Skeletal muscle satellite cell (primary cell): ENCODE measurements around the gene TSPAN18.

Experiments
- H3K27me3 ChIP-seq: 2 replicates; pipeline ENCODE4 v1.7.0; 2013; ENCODE audit warnings: low read length; ENCODE audit not compliant: control insufficient read depth, insufficient read depth
- H3K36me3 ChIP-seq: 2 replicates; pipeline ENCODE4 v1.7.0; 2013; ENCODE audit warnings: mild to moderate bottlenecking, control low read depth, low read length; ENCODE audit not compliant: insufficient read depth
- H3K4me1 ChIP-seq: 2 replicates; pipeline ENCODE4 v1.7.0; 2013; ENCODE audit warnings: low read length; ENCODE audit not compliant: control insufficient read depth, insufficient read depth
- H3K4me2 ChIP-seq: 2 replicates; pipeline ENCODE4 v1.7.0; 2013; ENCODE audit warnings: mild to moderate bottlenecking, low read length
- H3K4me3 ChIP-seq: 2 replicates; pipeline ENCODE4 v1.7.0; 2013; ENCODE audit warnings: low read length
- H3K9ac ChIP-seq: 2 replicates; pipeline ENCODE4 v1.7.0; 2013; ENCODE audit warnings: mild to moderate bottlenecking, low read depth, low read length, moderate library complexity
- H3K9me3 ChIP-seq: replicated peaks from 2 replicates; pipeline ENCODE4 v1.7.0; 2013; ENCODE audit warnings: mild to moderate bottlenecking, control low read depth, low read length

The TSPAN18 gene

DNA sequence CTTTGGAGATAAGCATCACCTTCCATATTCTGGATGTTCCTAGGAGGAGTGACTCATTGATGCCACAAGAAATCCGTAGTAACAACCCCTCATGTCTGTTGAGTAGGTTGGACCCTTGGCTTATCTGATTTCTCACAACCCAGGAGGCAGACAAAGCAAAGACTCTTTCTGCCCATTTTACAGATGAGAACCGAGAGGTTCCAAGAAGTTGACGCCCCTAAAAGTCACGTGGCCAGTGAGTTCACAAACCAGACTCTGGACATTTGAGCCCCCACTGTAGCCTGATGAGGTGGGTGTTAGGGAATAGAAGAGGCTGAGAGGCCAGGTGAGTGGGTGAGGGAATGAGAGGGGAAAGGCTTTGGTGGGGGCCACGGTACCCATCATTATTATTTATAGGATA is 70.3 kb downstream of the TSPAN18 start:
- no peaks in the 10 kb centered on the region for H3K4me1 ChIP-seq

GRCh38 chr11:44797886-44798606 is 71.3 kb downstream of the TSPAN18 start:
- no peak overlapping the region for H3K4me3 ChIP-seq
- peaks cover 56% of the 10 kb centered on the region for H3K27me3 ChIP-seq
- H3K36me3 ChIP-seq, result no peaks in the 10 kb centered on the region
- H3K4me1 ChIP-seq, result no peaks in the 10 kb centered on the region
- no peaks in the 10 kb centered on the region for H3K9me3 ChIP-seq
- H3K4me2 ChIP-seq, result no peak overlapping the region
- no peak overlapping the region for H3K9ac ChIP-seq

More for the DNA sequence above, 70.3 kb downstream of the TSPAN18 start:
- no peak overlapping the region for H3K9ac ChIP-seq
- H3K36me3 ChIP-seq, result no peaks in the 10 kb centered on the region
- no peak overlapping the region for H3K4me2 ChIP-seq
- H3K27me3 ChIP-seq, result peaks cover 57% of the 10 kb centered on the region
- H3K4me3 ChIP-seq, result no peak overlapping the region
- H3K9me3 ChIP-seq, result no peaks in the 10 kb centered on the region

DNA sequence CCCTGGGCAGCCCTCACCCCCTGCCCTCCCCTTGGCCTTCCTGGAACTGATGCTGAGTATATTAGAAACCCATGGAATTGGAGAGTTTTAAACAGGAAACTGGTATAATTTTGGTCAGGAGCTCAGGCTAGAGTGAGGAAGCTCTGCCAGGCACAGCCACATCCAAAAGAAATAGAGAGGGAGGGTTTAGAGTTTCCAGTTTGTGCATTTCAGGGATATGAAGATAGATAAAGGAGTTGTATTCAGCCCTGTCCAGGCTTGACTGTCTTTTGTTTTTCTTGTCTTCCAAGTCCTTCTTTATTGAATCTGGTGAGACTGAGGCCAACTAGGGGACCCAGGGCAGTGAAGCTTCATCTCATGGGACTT is 71.8 kb downstream of the TSPAN18 start:
- Histone ChIP-seq H3K4me2 (no peak overlapping the region), H3K27me3 (peaks cover 57% of the 10 kb centered on the region), H3K9me3 (no peaks in the 10 kb centered on the region), H3K9ac (no peak overlapping the region), H3K4me1 (no peaks in the 10 kb centered on the region), H3K4me3 (no peak overlapping the region), H3K36me3 (no peaks in the 10 kb centered on the region)

DNA sequence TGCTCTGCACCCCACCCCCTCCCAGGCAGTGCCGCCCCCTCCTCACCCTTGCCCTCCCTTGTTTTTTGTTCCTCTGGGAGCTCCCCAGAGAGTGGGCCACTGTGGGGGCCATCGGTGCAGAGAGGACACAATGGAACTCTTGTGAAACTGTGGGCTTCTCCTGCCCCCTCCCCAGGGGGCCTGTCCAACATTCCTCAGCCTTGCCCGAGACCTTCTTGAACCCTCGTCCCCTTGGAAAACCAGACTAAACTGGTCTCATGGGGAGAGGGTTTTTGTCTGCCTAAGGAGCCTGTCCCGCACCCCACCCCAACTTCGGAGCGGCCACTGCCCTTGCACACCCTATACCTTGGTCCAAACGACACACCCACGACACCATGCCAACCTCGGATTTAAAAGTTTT is 72.2 kb downstream of the TSPAN18 start:
- Histone ChIP-seq H3K4me2 (no peak overlapping the region), H3K4me1 (no peaks in the 10 kb centered on the region), H3K9ac (no peak overlapping the region), H3K9me3 (no peaks in the 10 kb centered on the region), H3K36me3 (no peaks in the 10 kb centered on the region), H3K4me3 (no peak overlapping the region), H3K27me3 (peaks cover 58% of the 10 kb centered on the region)

DNA sequence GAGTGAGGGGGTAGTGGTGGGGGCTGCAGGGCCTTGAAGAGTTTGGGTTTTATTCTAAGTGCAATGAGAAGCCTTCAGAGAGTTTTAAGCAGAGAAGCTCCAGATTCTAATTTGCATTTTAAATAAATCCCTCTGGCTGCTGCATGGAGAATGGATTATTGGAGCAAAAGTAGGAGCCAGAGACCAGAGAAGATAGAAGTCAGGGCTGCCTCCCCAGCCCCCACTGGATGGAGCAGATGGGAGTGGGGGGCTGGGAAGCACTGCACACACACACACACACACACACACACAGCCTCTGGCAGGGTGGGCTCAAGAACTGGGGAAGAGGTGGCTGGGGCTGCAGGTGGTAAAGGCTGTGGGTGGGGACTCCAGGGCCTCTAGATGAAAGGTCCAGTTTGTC is 75.6 kb downstream of the TSPAN18 start:
- H3K9me3 ChIP-seq, result no peaks in the 10 kb centered on the region
- H3K27me3 ChIP-seq, result peaks cover 69% of the 10 kb centered on the region
- H3K4me2 ChIP-seq, result no peak overlapping the region
- H3K36me3 ChIP-seq, result no peaks in the 10 kb centered on the region
- no peaks in the 10 kb centered on the region for H3K4me1 ChIP-seq
- H3K4me3 ChIP-seq, result no peak overlapping the region
- no peak overlapping the region for H3K9ac ChIP-seq

DNA sequence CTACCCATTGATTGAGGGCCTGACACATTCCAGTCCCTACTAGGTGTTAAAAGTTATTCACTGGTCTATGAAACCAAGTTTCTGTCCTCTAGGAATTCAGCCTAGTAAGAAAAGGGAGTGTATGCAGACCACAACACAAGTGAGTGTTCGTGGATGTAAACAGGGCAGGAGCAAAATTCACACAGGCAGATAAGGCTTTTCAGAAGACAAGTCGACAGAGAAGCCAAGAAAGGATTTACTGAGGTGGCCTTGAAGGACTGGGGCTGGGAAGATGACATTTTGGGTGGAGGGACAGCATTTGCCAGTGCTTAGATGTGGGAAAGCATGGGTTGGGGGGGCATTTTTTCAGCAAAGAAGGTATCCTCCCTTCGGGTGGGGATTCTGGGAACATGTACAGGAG is 76.2 kb downstream of the TSPAN18 start:
- H3K4me3 ChIP-seq, result no peak overlapping the region
- H3K4me2 ChIP-seq, result no peak overlapping the region
- no peaks in the 10 kb centered on the region for H3K36me3 ChIP-seq
- no peaks in the 10 kb centered on the region for H3K9me3 ChIP-seq
- H3K4me1 ChIP-seq, result no peaks in the 10 kb centered on the region
- peaks cover 69% of the 10 kb centered on the region for H3K27me3 ChIP-seq
- H3K9ac ChIP-seq, result no peak overlapping the region

DNA sequence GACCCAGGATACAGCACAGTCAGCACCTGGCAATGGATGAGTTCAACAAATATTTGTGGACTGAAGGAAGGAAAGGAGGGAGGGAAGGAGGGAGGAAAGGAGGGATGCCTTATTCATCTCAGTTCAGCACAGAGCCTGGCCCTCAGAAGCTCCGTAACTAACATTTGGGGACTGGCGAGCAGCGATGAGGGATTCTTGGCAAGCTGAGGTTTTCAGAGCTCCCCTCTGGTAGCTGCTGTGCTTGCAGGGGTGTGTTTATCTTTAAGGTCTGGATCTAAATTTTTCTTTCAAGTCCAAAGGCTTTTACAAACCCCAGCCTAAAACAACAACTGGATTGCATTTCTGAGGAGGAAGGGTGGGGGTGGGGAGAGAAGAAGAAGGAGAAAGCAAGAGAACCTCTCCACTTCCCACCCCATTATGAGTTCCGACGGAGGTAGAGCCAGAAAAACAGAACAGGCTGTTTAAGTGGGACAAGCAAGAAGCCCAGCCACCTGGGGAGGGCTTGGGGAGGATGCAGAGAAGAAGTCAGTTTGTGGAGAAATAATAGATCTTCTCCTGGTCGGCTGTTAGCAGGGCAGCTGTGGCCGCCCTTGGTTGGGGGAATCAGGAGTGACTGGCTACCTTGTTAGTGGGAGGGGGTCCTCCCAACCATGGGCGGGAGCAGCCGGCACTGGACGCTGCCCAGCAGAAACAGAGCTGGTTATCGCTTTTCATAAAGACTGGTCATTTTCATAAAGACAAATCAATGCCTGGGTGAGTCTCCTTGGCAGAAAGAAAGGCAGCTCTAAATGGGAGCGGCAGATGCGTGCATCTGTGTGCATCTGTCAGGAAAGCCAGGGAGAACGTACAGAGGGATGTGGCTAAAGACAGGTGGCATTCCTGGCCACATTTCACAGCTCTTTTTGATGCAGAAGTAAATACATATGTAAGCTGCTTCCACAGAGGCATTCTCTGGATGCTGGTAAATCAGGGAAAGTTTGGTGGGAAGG is 78.0 kb downstream of the TSPAN18 start:
- Histone ChIP-seq H3K27me3 (peaks cover 83% of the 10 kb centered on the region), H3K4me3 (no peak overlapping the region), H3K4me1 (no peaks in the 10 kb centered on the region), H3K36me3 (no peaks in the 10 kb centered on the region), H3K9me3 (no peaks in the 10 kb centered on the region), H3K9ac (no peak overlapping the region), H3K4me2 (no peak overlapping the region)

GRCh38 chr11:44805596-44805995 is 78.8 kb downstream of the TSPAN18 start:
- Histone ChIP-seq H3K9ac (no peak overlapping the region), H3K27me3 (peaks cover 83% of the 10 kb centered on the region), H3K4me3 (no peak overlapping the region), H3K4me1 (no peaks in the 10 kb centered on the region), H3K9me3 (no peaks in the 10 kb centered on the region), H3K4me2 (no peak overlapping the region), H3K36me3 (no peaks in the 10 kb centered on the region)

- H3K9ac ChIP-seq, result no peak overlapping the region
- H3K4me3 ChIP-seq, result no peak overlapping the region
- no peaks in the 10 kb centered on the region for H3K4me1 ChIP-seq
- no peaks in the 10 kb centered on the region for H3K36me3 ChIP-seq
- H3K27me3 ChIP-seq, result peaks cover 77% of the 10 kb centered on the region
- no peak overlapping the region for H3K4me2 ChIP-seq
- H3K9me3 ChIP-seq, result no peaks in the 10 kb centered on the region
Observed at GRCh38 chr11:44808053-44808753, 81.4 kb downstream of the TSPAN18 start.

GRCh38 chr11:44809283-44809682 is 82.5 kb downstream of the TSPAN18 start:
- H3K9me3 ChIP-seq, result no peaks in the 10 kb centered on the region
- peaks cover 74% of the 10 kb centered on the region for H3K27me3 ChIP-seq
- H3K4me3 ChIP-seq, result no peak overlapping the region
- H3K9ac ChIP-seq, result no peak overlapping the region
- H3K4me2 ChIP-seq, result no peak overlapping the region
- H3K4me1 ChIP-seq, result no peaks in the 10 kb centered on the region
- H3K36me3 ChIP-seq, result no peaks in the 10 kb centered on the region

DNA sequence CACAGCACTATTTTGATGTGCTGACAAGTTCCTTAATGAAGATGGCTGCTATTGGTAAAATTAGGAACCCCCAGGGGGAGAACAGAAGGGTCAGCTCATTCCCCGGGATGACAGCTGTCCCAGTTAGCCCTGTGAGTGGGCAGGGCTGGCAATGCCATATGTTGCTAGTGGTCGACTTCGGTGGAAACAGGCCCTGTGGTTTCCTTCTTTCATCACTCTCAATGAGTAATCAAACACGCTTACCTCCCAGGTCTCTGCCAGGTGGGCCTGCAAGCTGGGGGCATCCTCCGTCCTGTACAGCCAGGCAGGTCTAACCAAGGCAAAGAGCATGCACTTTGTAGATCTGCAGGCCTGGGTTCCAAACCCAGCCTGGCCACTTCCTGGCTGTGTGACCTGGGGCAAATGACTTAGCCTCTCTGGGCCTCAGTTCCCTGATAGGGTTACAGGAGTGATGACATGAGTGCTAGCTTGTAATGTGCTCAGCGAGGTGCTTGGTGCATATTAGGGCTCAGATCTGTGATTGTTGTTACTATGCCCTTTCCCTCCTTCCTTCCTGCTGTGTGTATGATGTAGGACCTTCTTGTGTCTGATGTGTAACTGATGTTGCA is 85.2 kb downstream of the TSPAN18 start:
- H3K9ac ChIP-seq, result no peak overlapping the region
- H3K36me3 ChIP-seq, result no peaks in the 10 kb centered on the region
- no peaks in the 10 kb centered on the region for H3K4me1 ChIP-seq
- H3K4me2 ChIP-seq, result no peak overlapping the region
- H3K27me3 ChIP-seq, result peaks cover 49% of the 10 kb centered on the region
- no peaks in the 10 kb centered on the region for H3K9me3 ChIP-seq
- no peak overlapping the region for H3K4me3 ChIP-seq
